LoVo (cell line): Measurements from ENCODE around the gene PTPRR.
A peak's percentile ranks its signal among the peaks of the same experiment; 100 is the strongest.

Source experiments
- DNase-seq: peaks from one replicate; pipeline ENCODE4 v3.0.0-alpha.2; 2016; ENCODE audit warnings: low spot score

PTPRR gene

DNA sequence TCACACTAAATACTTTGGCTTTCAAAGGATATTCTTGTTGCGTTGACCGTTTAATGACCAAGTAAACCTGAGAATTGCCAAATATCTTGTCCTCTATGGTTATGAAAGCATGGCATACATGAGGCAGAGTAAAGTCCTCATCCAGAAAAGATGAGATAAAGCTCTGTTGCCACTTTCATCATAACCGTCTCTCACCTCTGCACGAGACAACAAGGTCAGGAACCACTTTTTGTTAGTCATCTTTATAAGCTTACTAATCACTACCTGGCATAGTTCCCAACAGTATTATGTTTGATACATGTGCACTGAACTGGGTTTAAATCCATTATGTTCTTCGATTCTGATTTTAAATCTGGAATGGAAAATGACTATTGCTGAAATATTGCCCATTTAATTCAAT lies 314.6 kb downstream of the PTPRR start:
- DNase-seq = no peak

GRCh38 chr12:70604662-70605061 lies 315.9 kb downstream of the PTPRR start:
- DNase-seq = no peak

DNA sequence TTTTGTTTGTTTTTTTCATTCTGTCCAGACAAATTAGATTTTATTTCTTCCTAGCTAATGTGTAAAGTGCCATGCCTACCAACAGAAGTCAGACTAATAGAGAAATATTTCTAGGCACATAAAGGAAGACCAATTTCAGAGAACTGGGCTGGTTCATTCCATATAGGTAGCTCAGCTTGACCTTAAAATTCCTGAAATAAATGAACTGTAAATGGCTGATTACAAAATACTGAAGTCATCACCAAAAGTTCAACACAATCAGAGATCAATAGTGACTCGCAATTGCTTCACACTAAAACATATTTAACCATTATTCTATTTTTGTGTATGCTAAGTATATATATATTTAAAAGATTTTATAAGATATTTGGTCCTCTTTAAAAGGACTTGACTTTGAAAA lies 317.5 kb downstream of the PTPRR start:
- DNase-seq = no peak

DNA sequence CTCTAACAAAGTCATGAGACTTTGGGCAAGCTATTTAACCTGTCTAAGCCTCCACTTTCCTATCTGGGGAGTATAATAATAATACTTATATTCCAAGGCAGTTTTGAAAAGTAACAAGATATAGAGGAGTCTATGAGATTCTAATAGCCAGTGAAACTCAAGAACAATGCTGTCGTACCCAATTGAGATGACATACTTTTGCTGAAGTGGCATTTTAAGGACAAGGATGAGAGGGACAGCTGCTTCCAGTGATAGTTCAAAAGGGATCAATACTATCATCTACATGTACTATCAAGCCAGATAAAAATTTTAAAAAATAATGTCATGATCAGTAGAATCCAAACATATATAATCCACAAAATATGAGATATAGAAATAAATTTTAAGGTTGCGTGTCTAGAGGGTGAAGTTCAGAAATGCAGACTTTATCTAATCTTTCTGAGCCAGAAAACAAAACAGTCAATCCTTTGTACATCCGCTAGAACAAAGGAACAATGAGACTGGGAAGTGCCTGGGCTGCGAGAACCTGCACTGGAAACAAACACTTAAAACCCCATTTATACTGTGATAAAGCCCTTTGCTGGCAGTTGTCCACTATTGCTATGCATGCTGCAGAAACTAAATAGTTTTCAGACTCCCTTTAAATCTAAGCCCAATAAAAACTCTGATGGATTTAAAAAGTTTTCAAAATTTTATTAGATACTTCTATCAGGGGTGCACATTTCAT lies 321.9 kb downstream of the PTPRR start:
- DNase-seq = no peak

- no peak for DNase-seq
These were observed 327.9 kb downstream of the PTPRR start for GRCh38 chr12:70592664-70593063.

- no peak for DNase-seq
These were observed 329.9 kb downstream of the PTPRR start for GRCh38 chr12:70590549-70591226.

DNA sequence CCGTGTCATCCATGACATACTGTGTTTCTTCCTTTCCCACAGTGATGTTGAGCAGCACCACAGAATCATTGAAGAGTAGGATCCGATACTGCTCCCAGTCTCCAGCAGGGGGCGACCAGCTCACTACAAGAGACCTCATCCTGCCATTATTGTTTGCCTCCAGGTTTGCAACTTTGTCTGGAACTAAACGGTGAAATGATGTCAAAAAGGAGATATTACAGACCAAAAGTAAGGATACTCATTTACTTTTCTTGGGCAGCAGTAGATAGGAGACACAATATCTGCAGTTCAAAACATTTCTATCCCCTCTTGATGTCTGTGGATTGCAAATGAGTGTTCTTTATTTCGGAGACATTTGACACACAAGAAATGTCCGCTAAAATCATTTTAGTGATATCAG lies 330.5 kb downstream of the PTPRR start:
- DNase-seq = peak; percentile 63
